ENCODE measurements around the gene CCN2. TPM values are rescaled to one million over a fixed set of nuclear protein-coding genes. Genes with fewer than 3 reads are reported as not detected.

Gene CCN2
- total RNA-seq, 2 experiments from 2014 or later, result 0.11 TPM; not detected in 1

GRCh38 chr6:131914967-131915751, 36.0 kb downstream of the CCN2 start:
- Histone ChIP-seq H3K9me3 (ENCODE audit: control insufficient read depth in 1 of 2, insufficient read depth in 1 of 2, low read length in 2 of 2) (peaks cover 0 to 8% of the 10 kb centered on the region in 2 experiments), H3K4me1 (ENCODE audit: insufficient read depth, low read length) (no peaks in the 10 kb centered on the region), H3K27me3 (ENCODE audit: control insufficient read depth in 1 of 2, insufficient read depth in 2 of 2, low read length in 2 of 2) (peaks cover 2 to 23% of the 10 kb centered on the region in 2 experiments), H3K36me3 (ENCODE audit: insufficient read depth, low read length) (no peaks in the 10 kb centered on the region), H3K27ac (ENCODE audit: low read depth in 1 of 2, low read length in 2 of 2) (no peak overlapping the region), H3K4me3 (ENCODE audit: low read length) (no peak overlapping the region)
- Mint-ChIP-seq H3K4me1 (ENCODE audit: low read depth) (peaks cover 6% of the 10 kb centered on the region), H3K27me3 (peaks cover 84% of the 10 kb centered on the region), H3K4me3 (no peak overlapping the region), H3K9me3 (no peaks in the 10 kb centered on the region), H3K36me3 (ENCODE audit: low read depth) (no peaks in the 10 kb centered on the region), H3K27ac (no peak overlapping the region)
- TF ChIP-seq, protein P1, sequence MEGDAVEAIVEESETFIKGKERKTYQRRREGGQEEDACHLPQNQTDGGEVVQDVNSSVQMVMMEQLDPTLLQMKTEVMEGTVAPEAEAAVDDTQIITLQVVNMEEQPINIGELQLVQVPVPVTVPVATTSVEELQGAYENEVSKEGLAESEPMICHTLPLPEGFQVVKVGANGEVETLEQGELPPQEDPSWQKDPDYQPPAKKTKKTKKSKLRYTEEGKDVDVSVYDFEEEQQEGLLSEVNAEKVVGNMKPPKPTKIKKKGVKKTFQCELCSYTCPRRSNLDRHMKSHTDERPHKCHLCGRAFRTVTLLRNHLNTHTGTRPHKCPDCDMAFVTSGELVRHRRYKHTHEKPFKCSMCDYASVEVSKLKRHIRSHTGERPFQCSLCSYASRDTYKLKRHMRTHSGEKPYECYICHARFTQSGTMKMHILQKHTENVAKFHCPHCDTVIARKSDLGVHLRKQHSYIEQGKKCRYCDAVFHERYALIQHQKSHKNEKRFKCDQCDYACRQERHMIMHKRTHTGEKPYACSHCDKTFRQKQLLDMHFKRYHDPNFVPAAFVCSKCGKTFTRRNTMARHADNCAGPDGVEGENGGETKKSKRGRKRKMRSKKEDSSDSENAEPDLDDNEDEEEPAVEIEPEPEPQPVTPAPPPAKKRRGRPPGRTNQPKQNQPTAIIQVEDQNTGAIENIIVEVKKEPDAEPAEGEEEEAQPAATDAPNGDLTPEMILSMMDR (IDR thresholded peaks at IDR 0.05), result peak; percentile 79
- peak in 13 of 14 experiments; percentile 5 to 68 (median 24) for DNase-seq
- ChIA-PET POLR2A (no interaction called here), CTCF (interaction anchor here (0.5 to 1.5 kb wide), 3 partner anchors 10 to 1030 kb away, joined by 3 to 9 read pairs (median 3); no protein-coding TSS in a partner anchor)
- peak; percentile 60 for ATAC-seq (ENCODE audit: poor library complexity)
- intact Hi-C loops (cut with DNase I, micrococcal nuclease), result loop anchor here (10.0 kb wide), 2 partner anchors 220 to 570 kb away; no protein-coding TSS in a partner anchor

GRCh38 chr6:131914234-131914633, 36.9 kb downstream of the CCN2 start:
- CTCF ChIA-PET, result no interaction called here
- ATAC-seq (ENCODE audit: poor library complexity) (no peak), DNase-seq (no peak)
- intact Hi-C loops (cut with DNase I, micrococcal nuclease), result loop anchor here (10.0 kb wide), 2 partner anchors 219 to 571 kb away; no protein-coding TSS in a partner anchor
- Histone ChIP-seq H3K9me3 (ENCODE audit: control insufficient read depth in 1 of 2, insufficient read depth in 1 of 2, low read length in 2 of 2) (peaks cover 0 to 8% of the 10 kb centered on the region in 2 experiments), H3K27ac (ENCODE audit: low read depth in 1 of 2, low read length in 2 of 2) (no peak overlapping the region), H3K27me3 (ENCODE audit: control insufficient read depth in 1 of 2, insufficient read depth in 2 of 2, low read length in 2 of 2) (peaks cover 2 to 23% of the 10 kb centered on the region in 2 experiments), H3K36me3 (ENCODE audit: insufficient read depth, low read length) (no peaks in the 10 kb centered on the region), H3K4me3 (ENCODE audit: low read length) (no peak overlapping the region), H3K4me1 (ENCODE audit: insufficient read depth, low read length) (no peaks in the 10 kb centered on the region)
- Mint-ChIP-seq H3K9me3 (no peaks in the 10 kb centered on the region), H3K27ac (no peak overlapping the region), H3K4me3 (no peak overlapping the region), H3K27me3 (peaks cover 84% of the 10 kb centered on the region), H3K4me1 (ENCODE audit: low read depth) (peaks cover 15% of the 10 kb centered on the region), H3K36me3 (ENCODE audit: low read depth) (no peaks in the 10 kb centered on the region)
- POLR2A ChIA-PET, result no interaction called here
- TF ChIP-seq, protein P1 (IDR thresholded peaks at IDR 0.05), result no peak

- no peak overlapping the region for H3K4me3 Mint-ChIP-seq
- DNase-seq (no peak), ATAC-seq (ENCODE audit: poor library complexity) (no peak)
- Histone ChIP-seq H3K4me3 (ENCODE audit: low read length) (no peak overlapping the region), H3K9me3 (ENCODE audit: control insufficient read depth in 1 of 2, insufficient read depth in 1 of 2, low read length in 2 of 2) (no peaks in the 10 kb centered on the region), H3K36me3 (ENCODE audit: insufficient read depth, low read length) (no peaks in the 10 kb centered on the region), H3K4me1 (ENCODE audit: insufficient read depth, low read length) (no peaks in the 10 kb centered on the region), H3K27ac (ENCODE audit: low read depth in 1 of 2, low read length in 2 of 2) (no peak overlapping the region), H3K27me3 (ENCODE audit: control insufficient read depth in 1 of 2, insufficient read depth in 2 of 2, low read length in 2 of 2) (peaks cover 2 to 23% of the 10 kb centered on the region in 2 experiments)
- H3K36me3 Mint-ChIP-seq (ENCODE audit: low read depth), result no peaks in the 10 kb centered on the region
- H3K27me3 Mint-ChIP-seq, result peaks cover 67% of the 10 kb centered on the region
- H3K4me1 Mint-ChIP-seq (ENCODE audit: low read depth), result peaks cover 15% of the 10 kb centered on the region
- ChIA-PET CTCF (no interaction called here), POLR2A (no interaction called here)
- intact Hi-C loops (cut with DNase I, micrococcal nuclease), result loop anchor here (2.0 to 10.0 kb wide), 4 partner anchors 129 to 1027 kb away; no protein-coding TSS in a partner anchor
- TF ChIP-seq, protein P1 (IDR thresholded peaks at IDR 0.05), result no peak
- no peak overlapping the region for H3K27ac Mint-ChIP-seq
- no peaks in the 10 kb centered on the region for H3K9me3 Mint-ChIP-seq
These were observed 39.2 kb downstream of the CCN2 start for GRCh38 chr6:131911951-131912350.
